CD4-positive, alpha-beta T cell treated with Interleukin-2 at 100 ng/mL for 4 hours (primary cell): Measurements from ENCODE around the gene TRAPPC10.

ENCODE experiments used
- DNase-seq: peaks from one replicate; pipeline ENCODE4 v3.0.0-alpha.2; 2020; ENCODE audit warnings: low spot score

Gene TRAPPC10

GRCh38 chr21:44038063-44038462, 26.0 kb downstream of the TRAPPC10 start:
- no peak for DNase-seq

GRCh38 chr21:44039828-44040227, 27.7 kb downstream of the TRAPPC10 start:
- no peak for DNase-seq

- no peak for DNase-seq
These were observed 31.5 kb downstream of the TRAPPC10 start for GRCh38 chr21:44043613-44044012.

- no peak for DNase-seq
These were observed 34.6 kb downstream of the TRAPPC10 start for GRCh38 chr21:44046734-44047133.

GRCh38 chr21:44047996-44048560, 36.0 kb downstream of the TRAPPC10 start:
- no peak for DNase-seq

- DNase-seq, result no peak
These were observed 37.1 kb downstream of the TRAPPC10 start for GRCh38 chr21:44049182-44049581.

GRCh38 chr21:44049606-44050005, 37.5 kb downstream of the TRAPPC10 start:
- DNase-seq, result no peak

GRCh38 chr21:44050276-44050675, 38.2 kb downstream of the TRAPPC10 start:
- no peak for DNase-seq

GRCh38 chr21:44051462-44051941, 39.4 kb downstream of the TRAPPC10 start:
- DNase-seq, result no peak

- DNase-seq, result no peak
These were observed 40.1 kb downstream of the TRAPPC10 start for GRCh38 chr21:44052071-44052829.

- DNase-seq, result no peak
These were observed 40.7 kb downstream of the TRAPPC10 start for GRCh38 chr21:44052830-44053226.

GRCh38 chr21:44053567-44053966, 41.5 kb downstream of the TRAPPC10 start:
- DNase-seq, result no peak

GRCh38 chr21:44054710-44055109, 42.6 kb downstream of the TRAPPC10 start:
- DNase-seq, result no peak

GRCh38 chr21:44057055-44057454, 44.9 kb downstream of the TRAPPC10 start:
- no peak for DNase-seq

- DNase-seq, result peak; percentile 11
These were observed 46.0 kb downstream of the TRAPPC10 start for GRCh38 chr21:44057960-44058651.

GRCh38 chr21:44058652-44058964, 46.5 kb downstream of the TRAPPC10 start:
- no peak for DNase-seq

- no peak for DNase-seq
These were observed 46.9 kb downstream of the TRAPPC10 start for GRCh38 chr21:44058981-44059380.

- no peak for DNase-seq
These were observed 47.6 kb downstream of the TRAPPC10 start for GRCh38 chr21:44059710-44060109.

- no peak for DNase-seq
These were observed 50.3 kb downstream of the TRAPPC10 start for GRCh38 chr21:44062380-44062779.

GRCh38 chr21:44063151-44063912, 51.2 kb downstream of the TRAPPC10 start:
- no peak for DNase-seq

GRCh38 chr21:44064852-44065403, 52.8 kb downstream of the TRAPPC10 start:
- DNase-seq, result no peak

- DNase-seq, result peak; percentile 84
These were observed 53.3 kb downstream of the TRAPPC10 start for GRCh38 chr21:44065428-44065827.
